ENCODE data around the gene IVL.
A peak's percentile ranks its signal among the peaks of the same experiment; 100 is the strongest.

The IVL gene

GRCh38 chr1:152878042-152878441 lies 30.3 kb upstream of the IVL start, which contains the start of gene SMCP:
Gene SMCP (plus strand): TSS chr1:152878322. CDS start chr1:152884423, 6,101 bp downstream.
- H3K9me3 ChIP-seq (replicated peaks; ENCODE audit: low read length) = no peaks in the 10 kb centered on the region
- H3K36me3 ChIP-seq (ENCODE audit: insufficient read depth, low read length) = no peaks in the 10 kb centered on the region
- H3K9ac ChIP-seq (ENCODE audit: low read depth, low read length) = no peak within 1 kb of the TSS
- H3K4me1 ChIP-seq (ENCODE audit: control insufficient read depth, insufficient read depth, low read length) = peaks cover 10% of the 10 kb centered on the region
- no peak within 1 kb of the TSS for H3K4me2 ChIP-seq (ENCODE audit: low read length)
- H3K4me3 ChIP-seq (ENCODE audit: low read length) = no peak within 1 kb of the TSS
- no peaks in the 10 kb centered on the region for H3K27me3 ChIP-seq (ENCODE audit: control insufficient read depth, insufficient read depth, low read length)

- Histone ChIP-seq H3K36me3 (ENCODE audit: insufficient read depth, low read length) (no peaks in the 10 kb centered on the region), H3K27me3 (ENCODE audit: control insufficient read depth, insufficient read depth, low read length) (no peaks in the 10 kb centered on the region), H3K4me2 (ENCODE audit: low read length) (no peak overlapping the region), H3K4me1 (ENCODE audit: control insufficient read depth, insufficient read depth, low read length) (peaks cover 10% of the 10 kb centered on the region), H3K4me3 (ENCODE audit: low read length) (no peak overlapping the region), H3K9me3 (replicated peaks; ENCODE audit: low read length) (no peaks in the 10 kb centered on the region), H3K9ac (ENCODE audit: low read depth, low read length) (no peak overlapping the region)
These were observed 28.7 kb upstream of the IVL start for GRCh38 chr1:152879559-152880198.

GRCh38 chr1:152880316-152880715 lies 28.0 kb upstream of the IVL start:
- Histone ChIP-seq H3K27me3 (ENCODE audit: control insufficient read depth, insufficient read depth, low read length) (no peaks in the 10 kb centered on the region), H3K9me3 (replicated peaks; ENCODE audit: low read length) (no peaks in the 10 kb centered on the region), H3K4me1 (ENCODE audit: control insufficient read depth, insufficient read depth, low read length) (peaks cover 14% of the 10 kb centered on the region), H3K36me3 (ENCODE audit: insufficient read depth, low read length) (no peaks in the 10 kb centered on the region), H3K4me3 (ENCODE audit: low read length) (no peak overlapping the region), H3K4me2 (ENCODE audit: low read length) (no peak overlapping the region), H3K9ac (ENCODE audit: low read depth, low read length) (no peak overlapping the region)

- Histone ChIP-seq H3K27me3 (ENCODE audit: control insufficient read depth, insufficient read depth, low read length) (no peaks in the 10 kb centered on the region), H3K9me3 (replicated peaks; ENCODE audit: low read length) (no peaks in the 10 kb centered on the region), H3K9ac (ENCODE audit: low read depth, low read length) (no peak overlapping the region), H3K4me3 (ENCODE audit: low read length) (no peak overlapping the region), H3K4me2 (ENCODE audit: low read length) (no peak overlapping the region), H3K36me3 (ENCODE audit: insufficient read depth, low read length) (no peaks in the 10 kb centered on the region), H3K4me1 (ENCODE audit: control insufficient read depth, insufficient read depth, low read length) (peaks cover 19% of the 10 kb centered on the region)
These were observed 27.4 kb upstream of the IVL start for GRCh38 chr1:152880907-152881306.

- no peak overlapping the region for H3K9ac ChIP-seq (ENCODE audit: low read depth, low read length)
- peaks cover 21% of the 10 kb centered on the region for H3K4me1 ChIP-seq (ENCODE audit: control insufficient read depth, insufficient read depth, low read length)
- H3K9me3 ChIP-seq (replicated peaks; ENCODE audit: low read length) = no peaks in the 10 kb centered on the region
- H3K4me3 ChIP-seq (ENCODE audit: low read length) = peak overlapping the region; percentile 1
- peak overlapping the region; percentile 34 for H3K4me2 ChIP-seq (ENCODE audit: low read length)
- H3K36me3 ChIP-seq (ENCODE audit: insufficient read depth, low read length) = no peaks in the 10 kb centered on the region
- H3K27me3 ChIP-seq (ENCODE audit: control insufficient read depth, insufficient read depth, low read length) = no peaks in the 10 kb centered on the region
These were observed 24.3 kb upstream of the IVL start for GRCh38 chr1:152884085-152884484.

GRCh38 chr1:152884506-152884905 lies 23.8 kb upstream of the IVL start:
- H3K4me1 ChIP-seq (ENCODE audit: control insufficient read depth, insufficient read depth, low read length) = peaks cover 21% of the 10 kb centered on the region
- H3K9me3 ChIP-seq (replicated peaks; ENCODE audit: low read length) = no peaks in the 10 kb centered on the region
- H3K4me2 ChIP-seq (ENCODE audit: low read length) = peak overlapping the region; percentile 34
- no peak overlapping the region for H3K9ac ChIP-seq (ENCODE audit: low read depth, low read length)
- no peaks in the 10 kb centered on the region for H3K27me3 ChIP-seq (ENCODE audit: control insufficient read depth, insufficient read depth, low read length)
- H3K36me3 ChIP-seq (ENCODE audit: insufficient read depth, low read length) = no peaks in the 10 kb centered on the region
- peak overlapping the region; percentile 1 for H3K4me3 ChIP-seq (ENCODE audit: low read length)

GRCh38 chr1:152884966-152885624 lies 23.3 kb upstream of the IVL start:
- no peaks in the 10 kb centered on the region for H3K27me3 ChIP-seq (ENCODE audit: control insufficient read depth, insufficient read depth, low read length)
- H3K36me3 ChIP-seq (ENCODE audit: insufficient read depth, low read length) = no peaks in the 10 kb centered on the region
- peak overlapping the region; percentile 34 for H3K4me2 ChIP-seq (ENCODE audit: low read length)
- H3K9me3 ChIP-seq (replicated peaks; ENCODE audit: low read length) = no peaks in the 10 kb centered on the region
- H3K4me3 ChIP-seq (ENCODE audit: low read length) = no peak overlapping the region
- no peak overlapping the region for H3K9ac ChIP-seq (ENCODE audit: low read depth, low read length)
- H3K4me1 ChIP-seq (ENCODE audit: control insufficient read depth, insufficient read depth, low read length) = peaks cover 21% of the 10 kb centered on the region

GRCh38 chr1:152886085-152886484 lies 22.3 kb upstream of the IVL start:
- no peak overlapping the region for H3K9ac ChIP-seq (ENCODE audit: low read depth, low read length)
- H3K4me2 ChIP-seq (ENCODE audit: low read length) = no peak overlapping the region
- H3K36me3 ChIP-seq (ENCODE audit: insufficient read depth, low read length) = no peaks in the 10 kb centered on the region
- H3K27me3 ChIP-seq (ENCODE audit: control insufficient read depth, insufficient read depth, low read length) = no peaks in the 10 kb centered on the region
- H3K4me3 ChIP-seq (ENCODE audit: low read length) = no peak overlapping the region
- no peaks in the 10 kb centered on the region for H3K9me3 ChIP-seq (replicated peaks; ENCODE audit: low read length)
- H3K4me1 ChIP-seq (ENCODE audit: control insufficient read depth, insufficient read depth, low read length) = peaks cover 21% of the 10 kb centered on the region

GRCh38 chr1:152886758-152887409 lies 21.5 kb upstream of the IVL start:
- H3K27me3 ChIP-seq (ENCODE audit: control insufficient read depth, insufficient read depth, low read length) = no peaks in the 10 kb centered on the region
- H3K9ac ChIP-seq (ENCODE audit: low read depth, low read length) = no peak overlapping the region
- peaks cover 21% of the 10 kb centered on the region for H3K4me1 ChIP-seq (ENCODE audit: control insufficient read depth, insufficient read depth, low read length)
- no peak overlapping the region for H3K4me3 ChIP-seq (ENCODE audit: low read length)
- no peaks in the 10 kb centered on the region for H3K9me3 ChIP-seq (replicated peaks; ENCODE audit: low read length)
- no peaks in the 10 kb centered on the region for H3K36me3 ChIP-seq (ENCODE audit: insufficient read depth, low read length)
- H3K4me2 ChIP-seq (ENCODE audit: low read length) = no peak overlapping the region

GRCh38 chr1:152888126-152888525 lies 20.2 kb upstream of the IVL start:
- Histone ChIP-seq H3K4me3 (ENCODE audit: low read length) (no peak overlapping the region), H3K9me3 (replicated peaks; ENCODE audit: low read length) (no peaks in the 10 kb centered on the region), H3K9ac (ENCODE audit: low read depth, low read length) (no peak overlapping the region), H3K4me1 (ENCODE audit: control insufficient read depth, insufficient read depth, low read length) (peaks cover 21% of the 10 kb centered on the region), H3K36me3 (ENCODE audit: insufficient read depth, low read length) (no peaks in the 10 kb centered on the region), H3K27me3 (ENCODE audit: control insufficient read depth, insufficient read depth, low read length) (no peaks in the 10 kb centered on the region), H3K4me2 (ENCODE audit: low read length) (no peak overlapping the region)

- no peaks in the 10 kb centered on the region for H3K4me1 ChIP-seq (ENCODE audit: control insufficient read depth, insufficient read depth, low read length)
These were observed 9.3 kb upstream of the IVL start for GRCh38 chr1:152899027-152899426.

More at GRCh38 chr1:152899027-152899426, 9.3 kb upstream of the IVL start:
- Histone ChIP-seq H3K4me2 (ENCODE audit: low read length) (no peak overlapping the region), H3K9ac (ENCODE audit: low read depth, low read length) (no peak overlapping the region), H3K27me3 (ENCODE audit: control insufficient read depth, insufficient read depth, low read length) (peaks cover 10% of the 10 kb centered on the region), H3K9me3 (replicated peaks; ENCODE audit: low read length) (no peaks in the 10 kb centered on the region), H3K4me3 (ENCODE audit: low read length) (no peak overlapping the region), H3K36me3 (ENCODE audit: insufficient read depth, low read length) (no peaks in the 10 kb centered on the region)
